GM12878 (cell line): ENCODE data around the gene TDRD10. TPM values are rescaled to one million over a fixed set of nuclear protein-coding genes. Genes with fewer than 3 reads are reported as not detected.

Experiments used
- ATAC-seq: fragments of 200-7000 bp; cut with Tn5 transposase; 3 replicates; pipeline ENCODE4 v1.9.1; 2020; ENCODE audit warnings: mild to moderate bottlenecking, moderate library complexity
- BruUV-seq: library from RNA; stranded (reverse); fragments of 400-500 nt; replicated peaks from 2 replicates; lab custom pipeline; 2021; lab: Mats Ljungman, UMichigan
- CTCF ChIA-PET: fragments of 300-600 bp; sonication (Branson Sonifier 250); formaldehyde crosslinking; extraction: SDS; loops from one replicate; lab custom pipeline; 2021; ENCODE audit warnings: inconsistent platforms; lab: Yijun Ruan, JAX
- POLR2A ChIA-PET: fragments of 350-600 bp; formaldehyde crosslinking; extraction: SDS; loops from one replicate; lab custom pipeline; 2021; ENCODE audit warnings: inconsistent platforms; lab: Charles Lee
- RAD21 ChIA-PET: fragments of 300-600 bp; sonication (Branson Sonifier 250); formaldehyde crosslinking; loops from one replicate; lab custom pipeline; 2023; ENCODE audit warnings: antibody characterized with exemption; ENCODE audit not compliant: unreplicated experiment; lab: Charles Lee
- SMC1A ChIA-PET: fragments of 300-600 bp; sonication (Branson Sonifier 250); formaldehyde crosslinking; loops from one replicate; lab custom pipeline; 2023; ENCODE audit not compliant: unreplicated experiment, uncharacterized antibody; lab: Charles Lee
- DNase-seq: peaks from one replicate; pipeline ENCODE4 v3.0.0-alpha.2; 2011; ENCODE audit warnings: low read depth, low spot score
- FAIRE-seq: peaks from 3 replicates; lab custom pipeline; 2011; peaks lifted over from hg19 to GRCh38; lab: Jason Lieb, UNC
- H2AFZ ChIP-seq: 2 replicates; pipeline ENCODE4 v1.6.0; 2011; ENCODE audit warnings: low read depth, low read length, control low read depth; ENCODE audit not compliant: control insufficient read depth
- H3K27ac ChIP-seq: 2 replicates; pipeline ENCODE4 v1.5.1; 2011; ENCODE audit warnings: control low read depth; ENCODE audit not compliant: control insufficient read depth, insufficient read depth
- H3K27me3 ChIP-seq, 2 experiments: replicated peaks in 1 of 2; 2 replicates each; pipeline versions ENCODE4 v1.6.0 to v1.6.1; 2011; ENCODE audit warnings: low read length in 1 of 2; ENCODE audit not compliant: control insufficient read depth in 2 of 2, insufficient read depth in 2 of 2
- H3K36me3 ChIP-seq, 2 experiments: 2 replicates each; pipeline ENCODE4 v1.5.1; 2011; ENCODE audit warnings: low read length in 1 of 2; ENCODE audit not compliant: control insufficient read depth in 2 of 2, insufficient read depth in 2 of 2
- H3K4me1 ChIP-seq: 2 replicates; pipeline ENCODE4 v1.6.1; 2011; ENCODE audit warnings: mild to moderate bottlenecking, low read length, moderate library complexity, mixed read lengths; ENCODE audit not compliant: control insufficient read depth, insufficient read depth
- H3K4me2 ChIP-seq: 2 replicates; pipeline ENCODE4 v1.6.0; 2011; ENCODE audit warnings: control low read depth; ENCODE audit not compliant: control insufficient read depth, insufficient read depth
- H3K4me3 ChIP-seq: fragments of 200-600 bp; sonication (generic); 2 replicates; pipeline ENCODE4 v1.5.1; 2016
- H3K79me2 ChIP-seq: 2 replicates; pipeline ENCODE4 v1.6.0; 2011; ENCODE audit warnings: low read length; ENCODE audit not compliant: control insufficient read depth, insufficient read depth
- H3K9ac ChIP-seq: 2 replicates; pipeline ENCODE4 v1.8.0; 2011; ENCODE audit warnings: low read length, control low read depth, mixed read lengths; ENCODE audit not compliant: control insufficient read depth, insufficient read depth
- H3K9me3 ChIP-seq: replicated peaks from 3 replicates; pipeline ENCODE4 v1.5.1; 2011; ENCODE audit warnings: mild to moderate bottlenecking, low read length; ENCODE audit not compliant: control insufficient read depth, insufficient read depth
- H4K20me1 ChIP-seq: 2 replicates; pipeline ENCODE4 v1.6.0; 2011; ENCODE audit not compliant: control insufficient read depth, insufficient read depth
- NR2F1 ChIP-seq: fragments of 450-650 bp; conservative IDR thresholded peaks from 2 replicates; pipeline ENCODE4 v1.6.1; 2017; ENCODE audit warnings: mild to moderate bottlenecking
- POLR2A ChIP-seq: IDR thresholded peaks from 2 replicates; pipeline ENCODE4 v1.6.1; 2011; ENCODE audit warnings: low read depth, mild to moderate bottlenecking, low read length
- POLR2AphosphoS2 ChIP-seq: IDR thresholded peaks from 2 replicates; pipeline ENCODE4 v1.6.1; 2011; ENCODE audit warnings: low read depth, mild to moderate bottlenecking, low read length, improper control_type of control experiment, moderate library complexity
- POLR2AphosphoS5 ChIP-seq: IDR thresholded peaks from 2 replicates; pipeline ENCODE4 v1.6.1; 2011; ENCODE audit warnings: mild to moderate bottlenecking, low read length, inconsistent platforms
- RAD21 ChIP-seq: IDR thresholded peaks from 2 replicates; pipeline ENCODE4 v1.6.1; 2011; ENCODE audit warnings: mild to moderate bottlenecking, low read depth, low read length, moderate library complexity; ENCODE audit not compliant: insufficient read depth
- WGBS: methylation state at CpG from one replicate; pipeline ENCODE4 v1.1.6; 2016; ENCODE audit warnings: low lambda C conversion rate; ENCODE audit not compliant: insufficient replicate concordance, insufficient coverage; ENCODE audit errors: missing lambda C conversion rate; 5-methylcytosine and 5-hydroxymethylcytosine counted together
- in situ Hi-C: fragments of 300-500 bp; cut with MboI; formaldehyde crosslinking; loops from 9 replicates; pipeline ENCODE4 v1.14.3; 2018; ENCODE audit warnings: mixed read lengths
- intact Hi-C: fragments of 100-400 bp; cut with micrococcal nuclease; formaldehyde crosslinking; loops from one replicate; pipeline ENCODE4 v1.14.2; 2022; ENCODE audit not compliant: unreplicated experiment
- polyA plus RNA-seq, 11 experiments: library from polyadenylated mRNA; depleted of rRNA in 4 of 11; unstranded in 6 of 11; stranded (reverse) in 5 of 11; fragments of >200 nt; fragmentation: Nextera tagmentation in 4 of 11; fragmentation: Illumina TruSeq in 1 of 11; extraction: Ambion mirVana in 4 of 11; extraction: Trizol in 1 of 11; gene quantifications; 1 replicate in 1 of 11; 2 replicates in 10 of 11; pipeline versions ENCODE4 v1.2.1 to v1.2.3, GENCODE V29; 2011 to 2016; ENCODE audit warnings: inconsistent platforms in 2 of 11, missing spikeins in 2 of 11, low read depth in 1 of 11
- total RNA-seq, 4 experiments: library from RNA; depleted of rRNA in 3 of 4; stranded (reverse); fragments of >200 nt in 3 of 4; fragmentation: Illumina TruSeq in 1 of 4; extraction: Trizol in 1 of 4; gene quantifications; 2 replicates each; pipeline versions ENCODE4 v1.2.1 to v1.2.3, GENCODE V29; 2013 to 2021
- TF ChIP-seq, protein P1 (sequence below): fragments of 450-650 bp; IDR thresholded peaks from 2 replicates; pipeline ENCODE4 v1.6.1; 2016; ENCODE audit warnings: mild to moderate bottlenecking

TDRD10 gene
- total and polyA plus RNA-seq, 10 of the 15 experiments (the other 5 are each of a cell fraction or from before 2014, with no cell fraction given) = not detected

DNA sequence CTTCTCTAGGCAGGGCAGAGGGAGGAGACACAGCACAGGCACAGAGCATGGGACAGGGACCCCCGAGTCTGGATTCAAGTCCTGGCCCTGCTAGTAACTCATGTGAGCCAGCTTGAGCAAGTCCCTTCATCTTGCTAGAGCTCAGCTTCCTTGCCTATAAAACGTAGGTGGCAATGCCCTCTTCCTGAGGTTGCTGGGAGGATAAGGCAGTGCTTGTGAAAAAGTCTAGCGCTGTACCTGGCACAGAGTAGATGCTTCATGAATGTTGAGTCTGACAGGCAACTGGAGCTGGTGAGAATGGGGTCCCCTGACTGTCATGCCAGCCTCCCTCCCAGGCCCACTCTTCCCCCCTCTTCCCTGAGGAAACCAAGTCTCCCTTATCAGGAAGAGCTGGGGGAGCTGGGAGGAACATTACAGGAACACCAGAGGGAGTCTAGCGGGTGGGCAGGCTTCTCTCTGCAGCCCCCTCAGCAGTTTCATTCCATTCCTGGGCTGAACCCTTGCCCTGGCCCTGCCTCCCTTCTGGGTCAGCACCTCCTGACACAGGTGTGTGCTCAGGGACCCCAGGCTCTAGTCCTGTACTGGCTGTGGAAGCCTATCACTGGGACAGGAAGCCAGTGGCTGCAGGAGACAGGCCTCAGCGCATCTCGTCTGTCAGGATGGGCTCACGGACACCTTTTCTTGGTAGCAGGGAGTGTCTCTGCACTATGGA is 75.5 kb downstream of the TDRD10 start:
- H4K20me1 ChIP-seq = no peaks in the 10 kb centered on the region
- H3K4me1 ChIP-seq = no peaks in the 10 kb centered on the region
- no peaks in the 10 kb centered on the region for H3K9me3 ChIP-seq
- no peak for TF ChIP-seq RAD21
- TF ChIP-seq POLR2AphosphoS2 = peak; percentile 45; the same call in 1 of the 2 replicates
- TF ChIP-seq POLR2AphosphoS5 = peak; percentile 66; the same call in 1 of the 2 replicates
- no peak for TF ChIP-seq NR2F1
- peak; percentile 63 for TF ChIP-seq POLR2A
- H3K79me2 ChIP-seq = no peaks in the 10 kb centered on the region
- FAIRE-seq (no peak), ATAC-seq (no peak), DNase-seq (no peak)
- no peak overlapping the region for H2AFZ ChIP-seq
- H3K27ac ChIP-seq = no peak overlapping the region
- CTCF ChIA-PET = interaction anchor here (0.8 to 4.8 kb wide), 2 partner anchors 17 to 28 kb away, joined by 3 to 23 read pairs; no protein-coding TSS in a partner anchor
- H3K36me3 ChIP-seq = peaks cover 11 to 17% of the 10 kb centered on the region in 2 experiments
- SMC1A ChIA-PET = interaction anchor here (0.5 to 1.4 kb wide), 3 partner anchors 18 to 1698 kb away, joined by 3 to 9 read pairs (median 3); no protein-coding TSS in a partner anchor
- intact Hi-C loops = no loop called here
- RAD21 ChIA-PET = no interaction called here
- BruUV-seq = no TSS peak
- POLR2A ChIA-PET = interaction anchor here (0.6 to 2.0 kb wide), 2 partner anchors 12 to 15 kb away, joined by 3 to 5 read pairs; no protein-coding TSS in a partner anchor
- no peak overlapping the region for H3K9ac ChIP-seq
- 85% methylated on average over 7 of the region's 7 CpGs for WGBS
- in situ Hi-C loops = no loop called here
- no peak overlapping the region for H3K4me3 ChIP-seq
- no peak overlapping the region for H3K4me2 ChIP-seq
- no peaks in the 10 kb centered on the region for H3K27me3 ChIP-seq

DNA sequence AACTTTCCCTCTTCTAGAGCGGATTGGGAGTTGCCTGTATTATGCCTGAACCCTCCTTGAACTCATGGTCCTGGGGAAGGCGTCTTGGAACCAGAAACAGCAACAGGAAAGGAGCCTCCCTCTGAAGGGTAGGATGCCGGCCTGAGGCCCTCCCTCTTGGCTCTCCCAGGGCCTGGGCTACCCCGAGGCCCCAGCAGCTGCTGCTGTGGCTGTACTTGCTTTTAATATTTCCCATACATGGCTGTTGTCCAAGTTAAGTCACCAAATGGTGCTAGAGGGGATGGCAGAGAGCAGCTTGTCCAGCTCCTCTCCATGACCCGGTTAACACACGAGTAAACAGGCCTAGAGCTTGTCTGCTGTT is 76.0 kb downstream of the TDRD10 start:
- ATAC-seq (no peak), FAIRE-seq (no peak), DNase-seq (no peak)
- Histone ChIP-seq H3K27me3 (no peaks in the 10 kb centered on the region), H3K27ac (no peak overlapping the region), H3K36me3 (peaks cover 17 to 22% of the 10 kb centered on the region in 2 experiments), H4K20me1 (no peaks in the 10 kb centered on the region), H3K4me1 (no peaks in the 10 kb centered on the region), H3K4me2 (no peak overlapping the region), H3K9me3 (no peaks in the 10 kb centered on the region), H2AFZ (no peak overlapping the region), H3K79me2 (no peaks in the 10 kb centered on the region), H3K4me3 (no peak overlapping the region), H3K9ac (no peak overlapping the region)
- ChIA-PET POLR2A (interaction anchor here (2.0 kb wide), 1 partner anchor 11 kb away, joined by 5 read pairs; no protein-coding TSS in a partner anchor), SMC1A (interaction anchor here (0.9 kb wide), 1 partner anchor 97 kb away, joined by 3 read pairs; no protein-coding TSS in a partner anchor), CTCF (interaction anchor here (0.8 to 4.8 kb wide), 2 partner anchors 18 to 28 kb away, joined by 3 to 23 read pairs; no protein-coding TSS in a partner anchor), RAD21 (no interaction called here)
- no TSS peak for BruUV-seq
- WGBS = 80% methylated on average over 6 of the region's 6 CpGs
- TF ChIP-seq, protein P1, sequence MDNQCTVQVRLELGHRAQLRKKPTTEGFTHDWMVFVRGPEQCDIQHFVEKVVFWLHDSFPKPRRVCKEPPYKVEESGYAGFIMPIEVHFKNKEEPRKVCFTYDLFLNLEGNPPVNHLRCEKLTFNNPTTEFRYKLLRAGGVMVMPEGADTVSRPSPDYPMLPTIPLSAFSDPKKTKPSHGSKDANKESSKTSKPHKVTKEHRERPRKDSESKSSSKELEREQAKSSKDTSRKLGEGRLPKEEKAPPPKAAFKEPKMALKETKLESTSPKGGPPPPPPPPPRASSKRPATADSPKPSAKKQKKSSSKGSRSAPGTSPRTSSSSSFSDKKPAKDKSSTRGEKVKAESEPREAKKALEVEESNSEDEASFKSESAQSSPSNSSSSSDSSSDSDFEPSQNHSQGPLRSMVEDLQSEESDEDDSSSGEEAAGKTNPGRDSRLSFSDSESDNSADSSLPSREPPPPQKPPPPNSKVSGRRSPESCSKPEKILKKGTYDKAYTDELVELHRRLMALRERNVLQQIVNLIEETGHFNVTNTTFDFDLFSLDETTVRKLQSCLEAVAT = no peak
- 0 out of 2 replicates have a peak, but pooled peaks have one; percentile 5 for TF ChIP-seq POLR2A
- intact Hi-C loops (no loop called here), in situ Hi-C loops (no loop called here)
